ENCODE data around the gene KCNMB2. TPM values are rescaled to one million over a fixed set of nuclear protein-coding genes. Genes with fewer than 3 reads are reported as not detected.

Gene KCNMB2
- not detected in 3 replicates for polyA plus RNA-seq
- not detected for polyA plus RNA-seq (2011; ENCODE audit: low read depth)
- not detected in 2 replicates for polyA plus RNA-seq (2011; cell fraction: cytosol; rRNA removed)
- polyA plus RNA-seq (2011; cell fraction: nucleus; rRNA removed): not detected in 2 replicates
- not detected in 2 replicates for polyA plus RNA-seq (2012; ENCODE audit: low replicate concordance)
- polyA minus RNA-seq: not detected in 3 replicates
- not detected for polyA minus RNA-seq (2011; cell fraction: cytosol; rRNA and poly(A)+ RNA removed)
- polyA minus RNA-seq (2011; cell fraction: nucleus; rRNA and poly(A)+ RNA removed): not detected in 2 replicates

DNA sequence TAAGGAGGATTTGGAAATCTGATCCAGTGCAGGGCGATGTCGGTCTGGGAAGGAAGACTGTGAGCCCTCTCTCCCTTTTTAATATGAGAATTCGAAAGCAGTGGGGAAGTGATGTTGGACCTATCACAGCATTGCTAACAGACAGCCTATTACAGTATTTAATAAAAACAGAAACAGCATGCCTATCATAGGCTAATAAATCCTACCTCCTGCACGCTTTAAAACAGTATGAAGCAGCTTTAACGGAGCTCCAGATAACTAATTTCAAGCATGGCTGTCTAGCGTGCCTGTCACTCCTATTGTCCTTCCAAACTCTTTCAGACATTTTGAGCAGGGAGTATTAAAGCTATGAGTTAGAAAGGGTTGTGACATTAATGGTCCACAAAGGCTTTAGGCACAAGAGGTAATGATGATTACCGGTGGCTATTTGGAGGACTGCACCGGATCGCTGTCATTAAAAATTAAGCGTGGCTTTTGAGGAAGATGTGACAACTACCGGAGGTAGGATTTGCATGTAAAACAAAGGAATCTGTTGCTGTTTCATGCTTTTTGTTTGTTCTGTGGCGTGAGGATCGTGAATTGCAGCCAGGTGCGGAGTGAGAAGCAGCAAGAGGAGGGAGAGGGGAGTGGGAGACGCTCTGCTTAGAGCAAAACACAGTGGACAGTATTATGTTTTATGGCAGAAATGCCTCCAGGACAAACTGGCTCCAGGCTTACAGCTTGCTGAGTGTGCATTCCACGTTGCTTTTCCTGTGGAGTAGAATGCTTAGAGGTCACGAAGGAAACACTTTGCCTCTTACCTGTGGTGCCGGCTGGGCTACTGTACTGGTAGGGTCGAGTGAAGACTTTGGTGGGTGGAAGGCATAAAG, at the start of gene KCNMB2:
Gene KCNMB2, plus strand, starts transcription at position 226 of the 869 bp plus-strand sequence.
- dilution Hi-C loops (cut with MboI; ENCODE audit: extremely low pct_ligation_motif_present, low sequenced_read_pairs): no loop called here
- no peaks in the 10 kb centered on the region for H3K27me3 ChIP-seq (ENCODE audit: control insufficient read depth, extremely low read depth, insufficient read depth, low read length)

DNA sequence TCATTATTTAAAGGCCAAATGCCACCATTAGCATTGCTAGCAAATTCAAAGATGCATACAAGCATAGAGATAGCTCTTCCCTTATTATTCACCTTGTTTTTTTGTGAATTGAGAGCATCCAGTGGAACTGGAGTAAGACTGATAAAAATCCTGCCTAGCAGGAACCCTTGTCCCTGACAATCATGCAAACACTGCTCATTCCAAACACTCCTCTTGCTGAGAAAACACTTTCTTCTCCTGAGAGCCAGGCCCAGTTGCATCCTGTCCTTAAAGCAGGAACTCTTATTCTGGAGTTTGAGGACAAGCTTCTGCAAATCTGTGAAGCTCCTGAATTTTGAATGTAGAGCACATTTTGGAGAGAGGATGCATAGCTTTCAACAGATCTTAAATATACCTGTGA, 49.3 kb upstream of the KCNMB2 start:
- H2AFZ ChIP-seq (ENCODE audit: control insufficient read depth, low read length): no peak overlapping the region
- no peaks in the 10 kb centered on the region for H3K4me1 ChIP-seq (ENCODE audit: control insufficient read depth, extremely low read depth, insufficient read depth, low read length)
- no peak overlapping the region for H3K4me3 ChIP-seq (ENCODE audit: control insufficient read depth in 2 of 3, extremely low read depth in 1 of 3, insufficient read depth in 2 of 3, low read depth in 1 of 3, low read length in 3 of 3)
- DNase-seq (ENCODE audit: low read depth, low spot score): no peak
- no peak overlapping the region for H3K27ac ChIP-seq (ENCODE audit: control insufficient read depth, insufficient read depth, low read length)
- no peaks in the 10 kb centered on the region for H4K20me1 ChIP-seq (ENCODE audit: control insufficient read depth, extremely low read depth, insufficient read depth, low read length)
- H3K4me2 ChIP-seq (ENCODE audit: control insufficient read depth, extremely low read depth, insufficient read depth, low read depth, low read length): no peak overlapping the region
- no peak for TF ChIP-seq EZH2 (IDR thresholded peaks at IDR 0.05; ENCODE audit: low read length)
- H3K9me1 ChIP-seq (ENCODE audit: control insufficient read depth, extremely low read depth, insufficient read depth, low read length): no peaks in the 10 kb centered on the region
- dilution Hi-C loops (cut with MboI; ENCODE audit: extremely low pct_ligation_motif_present, low sequenced_read_pairs): no loop called here
- no peaks in the 10 kb centered on the region for H3K27me3 ChIP-seq (ENCODE audit: control insufficient read depth, extremely low read depth, insufficient read depth, low read length)
- no peak for FAIRE-seq
- H3K9me3 ChIP-seq (ENCODE audit: control insufficient read depth, low read depth, low read length): no peaks in the 10 kb centered on the region
- no peaks in the 10 kb centered on the region for H3K36me3 ChIP-seq (ENCODE audit: control insufficient read depth in 2 of 2, extremely low read depth in 1 of 2, insufficient read depth in 2 of 2, low read length in 2 of 2)
- no peaks in the 10 kb centered on the region for H3K79me2 ChIP-seq (ENCODE audit: control insufficient read depth, insufficient read depth, low read length)
- H3K9ac ChIP-seq (ENCODE audit: control insufficient read depth, extremely low read depth, insufficient read depth, low read length): no peak overlapping the region

More for the DNA sequence above, at the start of gene KCNMB2:
- H3K79me2 ChIP-seq (ENCODE audit: control insufficient read depth, insufficient read depth, low read length): no peaks in the 10 kb centered on the region
- no peaks in the 10 kb centered on the region for H3K9me1 ChIP-seq (ENCODE audit: control insufficient read depth, extremely low read depth, insufficient read depth, low read length)
- H3K9ac ChIP-seq (ENCODE audit: control insufficient read depth, extremely low read depth, insufficient read depth, low read length): no peak within 1 kb of the TSS
- peak within 1 kb of the TSS in 2 of 3 experiments; percentile 51 to 58 for H3K4me3 ChIP-seq (ENCODE audit: control insufficient read depth in 2 of 3, extremely low read depth in 1 of 3, insufficient read depth in 2 of 3, low read depth in 1 of 3, low read length in 3 of 3)
- peak within 1 kb of the TSS; percentile 73 for H3K4me2 ChIP-seq (ENCODE audit: control insufficient read depth, extremely low read depth, insufficient read depth, low read depth, low read length)
- no peak for FAIRE-seq
- H2AFZ ChIP-seq (ENCODE audit: control insufficient read depth, low read length): peak within 1 kb of the TSS; percentile 79
- no peaks in the 10 kb centered on the region for H4K20me1 ChIP-seq (ENCODE audit: control insufficient read depth, extremely low read depth, insufficient read depth, low read length)
- peaks cover 6% of the 10 kb centered on the region for H3K4me1 ChIP-seq (ENCODE audit: control insufficient read depth, extremely low read depth, insufficient read depth, low read length)
- DNase-seq (ENCODE audit: low read depth, low spot score): no peak
- no peak for TF ChIP-seq EZH2 (IDR thresholded peaks at IDR 0.05; ENCODE audit: low read length)
- TF ChIP-seq, protein P1, sequence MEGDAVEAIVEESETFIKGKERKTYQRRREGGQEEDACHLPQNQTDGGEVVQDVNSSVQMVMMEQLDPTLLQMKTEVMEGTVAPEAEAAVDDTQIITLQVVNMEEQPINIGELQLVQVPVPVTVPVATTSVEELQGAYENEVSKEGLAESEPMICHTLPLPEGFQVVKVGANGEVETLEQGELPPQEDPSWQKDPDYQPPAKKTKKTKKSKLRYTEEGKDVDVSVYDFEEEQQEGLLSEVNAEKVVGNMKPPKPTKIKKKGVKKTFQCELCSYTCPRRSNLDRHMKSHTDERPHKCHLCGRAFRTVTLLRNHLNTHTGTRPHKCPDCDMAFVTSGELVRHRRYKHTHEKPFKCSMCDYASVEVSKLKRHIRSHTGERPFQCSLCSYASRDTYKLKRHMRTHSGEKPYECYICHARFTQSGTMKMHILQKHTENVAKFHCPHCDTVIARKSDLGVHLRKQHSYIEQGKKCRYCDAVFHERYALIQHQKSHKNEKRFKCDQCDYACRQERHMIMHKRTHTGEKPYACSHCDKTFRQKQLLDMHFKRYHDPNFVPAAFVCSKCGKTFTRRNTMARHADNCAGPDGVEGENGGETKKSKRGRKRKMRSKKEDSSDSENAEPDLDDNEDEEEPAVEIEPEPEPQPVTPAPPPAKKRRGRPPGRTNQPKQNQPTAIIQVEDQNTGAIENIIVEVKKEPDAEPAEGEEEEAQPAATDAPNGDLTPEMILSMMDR (optimal IDR thresholded peaks at IDR 0.05 in 1 of 3, IDR thresholded peaks at IDR 0.05 in 1 of 3, conservative IDR thresholded peaks at IDR 0.05 in 1 of 3; ENCODE audit: extremely low read depth in 1 of 3, insufficient read depth in 2 of 3, low read length in 3 of 3): no peak
- no peak within 1 kb of the TSS for H3K27ac ChIP-seq (ENCODE audit: control insufficient read depth, insufficient read depth, low read length)
- no peaks in the 10 kb centered on the region for H3K36me3 ChIP-seq (ENCODE audit: control insufficient read depth in 2 of 2, extremely low read depth in 1 of 2, insufficient read depth in 2 of 2, low read length in 2 of 2)
- H3K9me3 ChIP-seq (ENCODE audit: control insufficient read depth, low read depth, low read length): no peaks in the 10 kb centered on the region

Data from keratinocyte (primary cell).